DMS79 treated with DMSO at 0.1 percent for 48 hours (cell line): ENCODE results near the gene TEKT1.

ENCODE experiments used
- DNase-seq: peaks from one replicate; lab custom pipeline; 2025; lab: John Stamatoyannopoulos, UW

TEKT1 gene

DNA sequence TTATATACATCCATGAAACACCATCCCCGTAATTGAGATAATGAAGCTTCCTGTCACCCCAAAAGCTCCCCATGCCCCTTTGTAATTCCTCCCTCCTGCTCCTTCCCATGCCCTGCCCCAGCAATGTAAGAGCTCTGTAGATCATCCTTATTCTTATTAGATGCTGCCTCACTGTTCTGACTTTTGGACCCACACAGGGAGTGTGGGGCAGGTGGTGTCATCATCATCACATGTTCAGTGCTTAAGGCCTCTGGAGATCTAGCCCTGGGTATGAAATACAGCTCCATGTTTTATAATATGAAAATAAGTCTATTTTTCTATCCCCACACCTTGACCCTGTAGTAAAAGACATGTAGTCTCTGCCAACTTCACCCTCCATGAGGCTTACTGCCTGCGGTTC is 73.8 kb downstream of the TEKT1 start:
- no peak for DNase-seq

DNA sequence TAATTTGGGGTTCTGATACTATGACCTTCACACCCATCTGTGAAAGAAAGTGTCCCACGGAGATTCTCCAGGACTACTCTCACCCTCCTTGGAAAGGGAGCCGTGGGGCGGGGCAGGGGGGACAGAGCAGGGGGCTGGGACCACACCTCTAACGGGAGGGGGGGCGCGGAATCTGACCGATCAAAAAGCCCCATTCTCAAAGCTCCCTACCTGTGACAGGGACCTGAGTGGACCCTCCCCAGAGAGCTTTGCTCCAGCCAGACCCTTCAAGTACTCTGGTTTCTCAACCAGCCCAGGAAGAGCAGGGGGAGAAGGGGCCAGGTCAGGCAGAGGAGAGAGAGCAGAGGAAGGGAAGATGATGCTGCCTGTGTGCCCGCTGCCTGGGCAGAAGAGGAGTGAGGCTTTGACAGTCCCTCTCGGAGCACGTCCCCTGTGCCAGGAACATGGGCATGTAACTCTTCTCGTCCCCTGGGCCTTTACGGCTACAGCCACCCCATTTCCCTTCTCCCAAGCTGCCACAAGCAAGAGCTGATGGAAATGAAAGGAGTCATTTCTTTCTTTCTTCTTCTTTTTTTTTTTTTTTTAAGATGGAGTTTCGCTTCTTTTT is 75.0 kb downstream of the TEKT1 start:
- DNase-seq, result no peak

DNA sequence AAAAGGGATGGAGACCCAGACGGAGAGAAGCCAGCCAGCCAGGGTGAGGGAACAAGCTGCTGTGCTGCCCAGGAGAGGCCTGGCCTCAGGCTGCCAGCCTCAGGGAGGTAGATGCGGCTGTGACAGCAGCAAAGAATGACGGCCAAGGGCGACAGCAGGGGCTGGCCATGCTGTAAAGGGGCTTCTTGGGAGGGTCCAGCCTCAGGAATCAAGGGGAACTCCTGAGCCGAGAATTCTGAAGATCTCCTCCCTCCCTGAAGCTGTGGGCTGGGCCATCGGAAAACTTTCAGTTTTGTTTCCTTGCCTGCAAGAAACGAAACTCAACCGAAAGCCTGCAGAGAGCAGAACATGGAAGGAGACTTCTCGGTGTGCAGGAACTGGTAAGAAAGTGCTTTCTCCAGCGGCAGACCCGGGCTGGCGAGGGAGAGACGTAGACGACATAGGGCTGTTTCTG is 75.8 kb downstream of the TEKT1 start, which contains the start of gene XAF1:
TSS of gene XAF1 (plus strand) at position 316 of the 454 bp plus-strand sequence. CDS start at position 349, 33 bp downstream.
- no peak for DNase-seq

DNA sequence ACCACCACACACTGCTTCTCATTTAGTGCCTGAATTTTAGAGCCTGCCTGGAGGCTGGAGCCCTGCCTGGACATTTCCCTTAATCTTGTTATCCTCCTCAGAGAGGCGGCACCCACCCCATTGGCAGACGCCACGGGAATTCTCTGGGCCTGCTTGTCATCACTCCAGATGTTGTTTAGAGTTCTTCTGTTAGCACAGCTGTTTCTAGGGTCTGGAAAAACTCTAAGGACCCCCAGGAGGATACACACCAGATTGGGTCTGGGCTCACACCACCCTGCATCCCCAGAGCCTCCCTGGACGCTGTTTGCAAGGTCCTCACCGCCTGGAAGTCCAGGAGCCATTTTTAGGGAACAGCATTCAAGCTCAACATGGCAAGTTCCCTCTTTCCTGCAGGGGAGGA is 76.2 kb downstream of the TEKT1 start:
- DNase-seq, result no peak

DNA sequence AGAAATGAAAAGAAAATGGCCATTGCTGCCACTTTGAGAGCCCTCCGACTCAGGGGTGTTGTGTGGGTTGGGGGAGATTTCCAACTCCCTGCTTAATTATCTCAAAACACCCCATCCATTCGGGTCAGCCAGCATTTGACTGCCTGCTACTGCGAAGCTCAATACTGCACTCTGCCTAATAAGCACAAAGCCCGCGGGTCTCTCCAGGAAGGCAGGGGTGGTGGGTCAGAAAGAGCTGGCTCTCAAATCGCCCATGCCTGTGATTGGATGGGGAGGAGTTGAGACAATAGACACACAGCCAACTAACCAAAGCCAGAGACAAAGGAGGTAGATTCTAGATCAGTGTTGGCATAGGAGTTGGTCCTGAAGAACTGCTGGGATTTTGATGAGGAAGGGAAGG is 78.0 kb downstream of the TEKT1 start:
- no peak for DNase-seq

DNA sequence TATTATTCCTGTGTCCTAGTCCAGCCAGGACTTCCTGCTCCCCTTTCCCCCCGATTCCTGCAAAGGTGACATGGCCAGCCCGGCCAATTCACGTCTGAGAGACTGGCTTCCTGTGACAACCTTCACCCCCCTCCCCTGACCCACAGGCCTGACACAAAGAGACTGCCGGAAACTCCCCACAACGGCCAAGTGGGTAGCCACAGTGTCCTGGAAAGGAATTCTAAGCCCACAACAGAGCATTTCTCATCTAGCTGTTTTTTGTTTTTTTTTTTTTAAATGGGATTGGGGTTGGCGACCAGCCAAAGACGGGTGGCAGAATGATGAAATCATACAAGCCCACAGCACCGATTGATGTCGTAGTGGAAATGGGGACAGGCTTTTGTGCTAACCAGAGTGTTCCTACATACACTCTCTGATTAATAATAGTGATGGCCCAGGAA is 78.5 kb downstream of the TEKT1 start:
- no peak for DNase-seq

DNA sequence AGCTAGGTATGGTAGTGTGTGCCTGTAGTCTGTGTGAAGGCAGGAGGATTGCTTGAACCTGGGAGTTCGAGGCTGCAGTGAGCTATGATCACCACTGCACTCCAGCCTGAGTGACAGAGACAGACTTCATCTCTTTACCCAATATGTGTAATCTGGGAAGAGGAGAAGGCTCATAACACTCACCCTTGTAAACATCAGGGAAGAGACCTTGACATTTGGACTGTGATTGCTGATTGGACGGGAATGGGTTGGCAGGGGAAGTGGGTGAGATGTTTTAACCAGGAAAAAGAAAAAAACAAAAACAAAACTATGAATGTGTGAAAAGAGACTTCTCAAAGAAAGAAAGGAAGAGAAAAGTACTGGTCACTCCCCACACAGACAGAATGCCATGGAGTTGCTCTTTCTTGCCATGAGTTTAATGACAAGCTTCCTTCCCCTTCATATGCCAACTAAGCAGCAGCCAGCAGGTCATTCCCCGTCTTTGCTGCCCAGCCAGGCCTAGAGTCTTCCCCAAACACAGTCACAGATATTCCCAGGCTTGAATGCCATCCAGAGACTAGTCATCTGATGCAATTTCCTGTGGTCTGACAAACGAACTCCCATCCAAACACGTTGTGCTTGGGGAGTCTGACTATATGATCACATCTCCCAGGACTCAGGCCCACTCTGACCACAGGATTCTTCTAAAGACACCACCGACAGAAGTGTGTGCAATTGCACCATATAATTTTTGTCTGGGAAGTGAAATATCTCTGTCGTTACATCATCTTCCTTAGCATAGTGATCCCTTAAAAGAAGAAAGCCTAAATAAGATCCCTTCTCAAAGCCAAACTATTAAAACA is 79.2 kb downstream of the TEKT1 start:
- no peak for DNase-seq

DNA sequence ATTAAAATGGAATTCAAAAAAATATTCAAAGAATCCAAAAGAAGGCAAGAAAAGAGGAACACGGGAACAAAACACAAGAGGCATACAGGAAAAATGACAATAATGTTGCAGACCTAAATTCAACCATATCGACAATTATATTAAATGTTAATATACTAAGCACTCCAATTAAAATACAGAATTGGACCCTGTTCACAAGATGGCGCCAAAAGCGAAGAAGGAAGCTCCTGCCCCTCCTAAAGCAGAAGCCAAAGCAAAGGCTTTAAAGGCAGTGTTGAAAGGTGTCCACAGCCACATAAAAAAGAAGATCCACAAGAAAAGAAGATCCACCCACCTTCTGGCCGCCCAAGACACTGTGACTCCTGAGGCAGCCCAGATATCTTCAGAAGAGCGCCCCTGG is 82.0 kb downstream of the TEKT1 start:
- DNase-seq, result no peak

DNA sequence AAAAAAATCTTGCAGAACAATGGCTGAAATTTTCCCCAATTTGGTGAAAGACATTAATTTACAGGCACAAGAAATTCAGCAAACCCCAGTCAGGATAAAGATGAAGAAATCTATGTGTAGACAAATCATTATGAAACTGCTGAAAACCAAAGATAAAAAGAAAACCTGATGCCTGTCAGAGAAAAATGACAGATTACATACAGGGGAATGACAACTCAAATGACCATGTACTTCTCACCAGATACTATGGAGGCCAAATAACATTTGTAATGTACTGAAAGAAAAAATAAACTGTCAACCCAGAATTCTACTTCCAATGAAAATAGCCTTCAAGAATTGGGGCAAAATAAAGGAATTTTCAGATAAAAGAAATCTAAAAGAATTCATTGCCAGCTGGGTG is 82.9 kb downstream of the TEKT1 start:
- no peak for DNase-seq
